BJ (cell line): ENCODE measurements around the gene TOX3. TPM values are rescaled to one million over a fixed set of nuclear protein-coding genes. Genes with fewer than 3 reads are reported as not detected.

Experiments used
- CTCF ChIA-PET: fragments of 350-600 bp; formaldehyde crosslinking; extraction: SDS; loops from one replicate; lab custom pipeline; 2021; ENCODE audit warnings: antibody characterized with exemption, inconsistent platforms; lab: Yijun Ruan, JAX
- POLR2A ChIA-PET: fragments of 300-600 bp; sonication (Branson Sonifier 250); formaldehyde crosslinking; extraction: SDS; loops from one replicate; lab custom pipeline; 2021; ENCODE audit warnings: antibody characterized with exemption; lab: Charles Lee
- DNase-seq: peaks from one replicate; pipeline ENCODE4 v3.0.0-alpha.2; 2011; ENCODE audit warnings: low read depth
- H3K27me3 ChIP-seq: 2 replicates; pipeline ENCODE4 v1.6.0; 2011; ENCODE audit warnings: low read length; ENCODE audit not compliant: control insufficient read depth, insufficient read depth
- H3K36me3 ChIP-seq: 2 replicates; pipeline ENCODE4 v1.5.1; 2011; ENCODE audit warnings: low read length; ENCODE audit not compliant: control insufficient read depth, insufficient read depth
- H3K4me3 ChIP-seq: 2 replicates; pipeline ENCODE4 v1.5.1; 2011; ENCODE audit warnings: low read depth, mild to moderate bottlenecking, control low read depth, low read length
- CTCF ChIP-seq: IDR thresholded peaks from 2 replicates; pipeline ENCODE4 v1.5.1; 2011; ENCODE audit warnings: low read depth, mild to moderate bottlenecking, control low read depth, inconsistent platforms, low read length, moderate library complexity; ENCODE audit not compliant: insufficient read depth
- polyA plus RNA-seq: library from polyadenylated mRNA; depleted of rRNA; stranded (reverse); fragments of >200 nt; gene quantifications from 2 replicates; pipeline ENCODE4 v1.2.3, GENCODE V29; 2011

TOX3 gene
- polyA plus RNA-seq, 1 experiment: not detected

GRCh38 chr16:52456368-52456767, 90.6 kb downstream of the TOX3 start:
- ChIA-PET POLR2A (no interaction called here), CTCF (no interaction called here)
- H3K36me3 ChIP-seq: no peaks in the 10 kb centered on the region
- H3K27me3 ChIP-seq: no peaks in the 10 kb centered on the region
- DNase-seq: no peak
- TF ChIP-seq CTCF: no peak
- H3K4me3 ChIP-seq: no peak overlapping the region

GRCh38 chr16:52455549-52456277, 91.2 kb downstream of the TOX3 start:
- ChIA-PET CTCF (no interaction called here), POLR2A (no interaction called here)
- DNase-seq: no peak
- H3K36me3 ChIP-seq: no peaks in the 10 kb centered on the region
- H3K4me3 ChIP-seq: no peak overlapping the region
- no peak for TF ChIP-seq CTCF
- no peaks in the 10 kb centered on the region for H3K27me3 ChIP-seq

GRCh38 chr16:52453644-52454043, 93.3 kb downstream of the TOX3 start:
- ChIA-PET CTCF (no interaction called here), POLR2A (no interaction called here)
- no peak for DNase-seq
- Histone ChIP-seq H3K27me3 (no peaks in the 10 kb centered on the region), H3K4me3 (no peak overlapping the region), H3K36me3 (no peaks in the 10 kb centered on the region)
- no peak for TF ChIP-seq CTCF

GRCh38 chr16:52451971-52452421, 94.9 kb downstream of the TOX3 start:
- TF ChIP-seq CTCF: no peak
- ChIA-PET POLR2A (no interaction called here), CTCF (no interaction called here)
- no peak for DNase-seq
- no peaks in the 10 kb centered on the region for H3K36me3 ChIP-seq
- H3K27me3 ChIP-seq: no peaks in the 10 kb centered on the region
- H3K4me3 ChIP-seq: no peak overlapping the region

GRCh38 chr16:52450916-52451315, 96.0 kb downstream of the TOX3 start:
- ChIA-PET POLR2A (no interaction called here), CTCF (no interaction called here)
- TF ChIP-seq CTCF: no peak
- Histone ChIP-seq H3K4me3 (no peak overlapping the region), H3K36me3 (no peaks in the 10 kb centered on the region), H3K27me3 (no peaks in the 10 kb centered on the region)
- DNase-seq: no peak
